K562 (cell line): ENCODE results near the gene LRRC38. TPM values are rescaled to one million over a fixed set of nuclear protein-coding genes. Genes with fewer than 3 reads are reported as not detected.

Experiments
- ATAC-seq: fragments of 200-7000 bp; cut with Tn5 transposase; 3 replicates; pipeline ENCODE4 v1.9.1; 2020; ENCODE audit warnings: moderate library complexity
- BruUV-seq: library from RNA; stranded (reverse); fragments of 400-500 nt; replicated peaks from 2 replicates; lab custom pipeline; 2021; lab: Mats Ljungman, UMichigan
- CTCF ChIA-PET: fragments of 300-600 bp; formaldehyde crosslinking; extraction: SDS; loops from one replicate; lab custom pipeline; 2021; ENCODE audit warnings: low intra/inter-chr PET ratio; lab: Yijun Ruan, JAX
- POLR2A ChIA-PET: fragments of 300-600, 350-650 bp; sonication (Branson Sonifier 250); formaldehyde crosslinking; extraction: SDS; loops from one replicate; lab custom pipeline; 2021; ENCODE audit warnings: antibody characterized with exemption, inconsistent platforms; lab: Yijun Ruan, JAX
- DNase-seq, 4 experiments: peaks; one replicate each; pipeline versions ENCODE4 v3.0.0 to v3.0.0-alpha.2; 2011 to 2018; ENCODE audit warnings: low spot score in 3 of 4, mixed read lengths in 3 of 4; ENCODE audit errors: extremely low read depth in 1 of 4
- FAIRE-seq: peaks from 2 replicates; lab custom pipeline; 2011; peaks lifted over from hg19 to GRCh38; lab: Jason Lieb, UNC
- H2AFZ ChIP-seq: 2 replicates; pipeline ENCODE4 v1.6.0; 2011; ENCODE audit warnings: low read depth, low read length, control low read depth, inconsistent platforms
- H3K27ac ChIP-seq: fragments of 200-600 bp; 3 replicates; pipeline ENCODE4 v1.8.0; 2011; ENCODE audit warnings: low read depth, mild to moderate bottlenecking, control low read depth, inconsistent platforms, low read length, moderate library complexity, mixed read lengths; ENCODE audit errors: extremely low read depth
- H3K27me3 ChIP-seq, 2 experiments: fragments of 300-600 bp in 1 of 2; 2 replicates in 1 of 2; 3 replicates in 1 of 2; pipeline versions ENCODE4 v1.6.0 to v1.8.0; 2011; ENCODE audit warnings: inconsistent platforms in 2 of 2, low read length in 2 of 2, mild to moderate bottlenecking in 1 of 2, mixed read lengths in 1 of 2, moderate library complexity in 1 of 2; ENCODE audit not compliant: control insufficient read depth in 2 of 2, insufficient read depth in 2 of 2
- H3K36me3 ChIP-seq: fragments of 300-600 bp; 3 replicates; pipeline ENCODE4 v1.8.0; 2011; ENCODE audit warnings: mild to moderate bottlenecking, low read length, inconsistent platforms; ENCODE audit not compliant: control insufficient read depth, insufficient read depth
- H3K4me1 ChIP-seq, 2 experiments: fragments of 200-600 bp in 1 of 2; replicated peaks in 1 of 2; 2 replicates in 1 of 2; 3 replicates in 1 of 2; pipeline versions ENCODE4 v1.5.1 to v1.8.0; 2011; ENCODE audit warnings: inconsistent platforms in 2 of 2, low read length in 2 of 2, mild to moderate bottlenecking in 1 of 2, mixed read lengths in 1 of 2, moderate library complexity in 1 of 2; ENCODE audit not compliant: control insufficient read depth in 2 of 2, insufficient read depth in 2 of 2
- H3K4me2 ChIP-seq: 2 replicates; pipeline ENCODE4 v1.6.1; 2011; ENCODE audit warnings: low read length, control low read depth, inconsistent platforms, mixed read lengths; ENCODE audit not compliant: insufficient read depth
- H3K4me3 ChIP-seq: fragments of 200-600 bp; sonication (generic), shearing (Covaris generic); 2 replicates; pipeline ENCODE4 v1.5.1; 2016; ENCODE audit warnings: control low read depth, inconsistent platforms
- H3K79me2 ChIP-seq: fragments of 200-600 bp; 3 replicates; pipeline ENCODE4 v1.8.0; 2011; ENCODE audit warnings: low read length, inconsistent platforms; ENCODE audit not compliant: control insufficient read depth, insufficient read depth
- H3K9ac ChIP-seq, 2 experiments: 2 replicates each; pipeline versions ENCODE4 v1.6.0 to v1.6.1; 2011; ENCODE audit warnings: low read depth in 2 of 2, low read length in 2 of 2, control low read depth in 1 of 2, inconsistent platforms in 1 of 2, mild to moderate bottlenecking in 1 of 2, mixed read lengths in 1 of 2; ENCODE audit not compliant: insufficient read depth in 1 of 2
- H3K9me1 ChIP-seq: one replicate; pipeline ENCODE4 v1.6.0; 2011; ENCODE audit warnings: inconsistent platforms, mild to moderate bottlenecking, low read length, moderate library complexity; ENCODE audit not compliant: control insufficient read depth, insufficient read depth
- H3K9me3 ChIP-seq: replicated peaks from 2 replicates; pipeline ENCODE4 v1.5.1; 2011; ENCODE audit warnings: low read depth, low read length, inconsistent platforms; ENCODE audit not compliant: control insufficient read depth, insufficient read depth
- H4K20me1 ChIP-seq: replicated peaks from 2 replicates; pipeline ENCODE4 v1.6.1; 2011; ENCODE audit warnings: low read length, inconsistent platforms, mixed read lengths; ENCODE audit not compliant: control insufficient read depth, insufficient read depth
- CREBBP ChIP-seq: IDR thresholded peaks from one replicate; pipeline ENCODE4 v1.6.1; 2012; ENCODE audit warnings: low read depth, mild to moderate bottlenecking, control low read depth, inconsistent platforms, low read length
- ILK ChIP-seq: fragments of 450-650 bp; IDR thresholded peaks from 2 replicates; pipeline ENCODE4 v1.6.1; 2016; ENCODE audit warnings: missing genetic modification characterization, low read depth, mild to moderate bottlenecking, missing compliant biosample characterization, moderate library complexity, borderline replicate concordance
- TSC22D4 ChIP-seq: fragments of 450-650 bp; IDR thresholded peaks from 2 replicates; pipeline ENCODE4 v1.6.1; 2016; ENCODE audit warnings: missing genetic modification characterization, missing biosample characterization, control low read depth
- ZNF57 ChIP-seq: fragments of 450-650 bp; formaldehyde crosslinking; IDR thresholded peaks from 2 replicates; pipeline ENCODE4 v1.4.0; 2020; ENCODE audit warnings: mild to moderate bottlenecking, moderate library complexity
- ZNF583 ChIP-seq: fragments of 250-450 bp; sonication (Bioruptor Pico); IDR thresholded peaks from 2 replicates; pipeline ENCODE4 v1.4.0; 2020
- ZNF668 ChIP-seq: fragments of 250-450 bp; sonication (Bioruptor Pico); IDR thresholded peaks from 2 replicates; pipeline ENCODE4 v1.8.0; 2022; ENCODE audit warnings: mild to moderate bottlenecking, inconsistent platforms
- ZNF717 ChIP-seq: fragments of 250-450 bp; sonication (Bioruptor Pico); IDR thresholded peaks from 2 replicates; pipeline ENCODE4 v1.5.0; 2021
- WGBS: fragments of 100-300 bp; shearing (Covaris generic); methylation state at CpG from one replicate; pipeline ENCODE4 v1.1.6; 2016; ENCODE audit warnings: low coverage, mixed read lengths; ENCODE audit not compliant: insufficient coverage; ENCODE audit errors: missing lambda C conversion rate; 5-methylcytosine and 5-hydroxymethylcytosine counted together
- in situ Hi-C: fragments of 300-500 bp; cut with MboI; formaldehyde crosslinking; loops from 4 replicates; pipeline ENCODE4 v1.15.0; 2018; ENCODE audit warnings: inconsistent platforms, mixed read lengths
- intact Hi-C: fragments of 100-400 bp; cut with micrococcal nuclease; formaldehyde crosslinking; loops from 2 replicates; pipeline ENCODE4 v1.14.2; 2022
- polyA plus RNA-seq, 8 experiments: library from polyadenylated mRNA; depleted of rRNA in 4 of 8; stranded (reverse) in 5 of 8; unstranded in 3 of 8; fragments of >200 nt; fragmentation: Nextera tagmentation in 2 of 8; fragmentation: Illumina TruSeq in 1 of 8; extraction: Ambion mirVana in 2 of 8; extraction: Trizol in 1 of 8; gene quantifications; 2 replicates each; pipeline versions ENCODE4 v1.2.1 to v1.2.3, GENCODE V29; 2011 to 2014; ENCODE audit warnings: inconsistent platforms in 1 of 8, missing spikeins in 1 of 8
- total RNA-seq, 7 experiments: library from RNA; depleted of rRNA in 6 of 7; stranded (reverse); fragments of >200 nt in 6 of 7; fragmentation: Illumina TruSeq in 2 of 7; extraction: Trizol in 2 of 7; gene quantifications; 2 replicates each; pipeline versions ENCODE4 v1.2.1 to v1.2.3, GENCODE V29; 2011 to 2021; ENCODE audit warnings: low replicate concordance in 1 of 7
- TF ChIP-seq, protein P1 (sequence below): fragments of 250-450 bp; sonication (Bioruptor Pico); IDR thresholded peaks from 2 replicates; pipeline ENCODE4 v1.8.0; 2022; ENCODE audit warnings: inconsistent platforms
- TF ChIP-seq, protein P2 (sequence below): sonication (generic); formaldehyde crosslinking; IDR thresholded peaks from 2 replicates; pipeline ENCODE4 v1.8.0; 2022; ENCODE audit warnings: mild to moderate bottlenecking, missing genetic modification reagents

The LRRC38 gene
- total and polyA plus RNA-seq, 9 of the 15 experiments (the other 6 are each of a cell fraction or from before 2014, with no cell fraction given): not detected

DNA sequence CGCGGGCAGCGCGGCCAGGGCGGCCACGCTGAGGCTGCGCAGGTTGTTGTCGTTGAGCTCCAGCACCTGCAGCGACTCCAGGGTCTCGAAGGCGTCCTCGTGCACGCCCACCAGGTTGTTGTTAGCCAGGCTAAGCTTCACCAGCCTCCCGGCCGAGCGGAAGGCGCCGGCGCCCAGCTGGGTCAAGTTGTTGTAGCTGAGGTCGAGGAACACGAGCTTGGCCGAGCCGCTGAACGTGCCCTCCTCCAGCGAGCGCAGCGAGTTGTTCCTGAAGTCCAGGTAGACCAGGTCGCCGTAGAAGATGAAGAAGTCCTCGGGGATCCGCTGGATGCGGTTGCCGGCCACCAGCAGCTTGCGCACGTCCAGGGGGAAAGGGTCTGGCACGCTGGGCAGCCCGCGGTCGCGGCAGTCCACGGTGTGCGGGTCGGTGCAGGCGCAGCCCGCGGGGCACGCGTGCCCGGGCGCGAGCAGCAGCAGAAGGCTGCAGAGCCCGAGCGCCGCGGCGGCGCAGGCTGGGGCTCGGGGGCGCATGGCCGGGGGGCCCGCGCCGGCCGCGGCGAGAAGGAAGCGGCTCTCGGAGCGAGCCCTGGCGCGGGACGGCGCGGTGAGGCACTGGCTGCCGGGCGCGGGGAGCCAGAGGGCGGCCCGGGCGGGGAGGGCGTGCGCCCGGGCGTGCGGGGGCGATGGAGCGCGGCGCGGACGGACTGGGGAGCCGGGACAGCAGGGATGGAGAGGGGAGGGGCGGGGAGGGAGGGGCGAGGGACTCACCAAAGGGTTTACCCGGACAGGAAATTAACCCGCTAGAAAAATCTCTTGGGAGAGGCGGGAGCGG, 524 bp downstream of the LRRC38 start:
- H3K9ac ChIP-seq: no peak overlapping the region
- H3K9me1 ChIP-seq: peaks cover 2% of the 10 kb centered on the region
- H3K27me3 ChIP-seq: peaks cover 10 to 72% of the 10 kb centered on the region in 2 experiments
- ChIA-PET POLR2A (no interaction called here), CTCF (no interaction called here)
- ATAC-seq: no peak
- no peak for FAIRE-seq
- H3K4me2 ChIP-seq: no peak overlapping the region
- 2% methylated on average over 66 of the region's 98 CpGs for WGBS
- BruUV-seq: no TSS peak
- DNase-seq: no peak
- peaks cover 8% of the 10 kb centered on the region for H4K20me1 ChIP-seq
- no peak overlapping the region for H3K27ac ChIP-seq
- H2AFZ ChIP-seq: no peak overlapping the region
- no peak overlapping the region for H3K4me3 ChIP-seq
- H3K9me3 ChIP-seq: no peaks in the 10 kb centered on the region
- intact Hi-C loops: no loop called here
- H3K36me3 ChIP-seq: no peaks in the 10 kb centered on the region
- peaks cover 0 to 5% of the 10 kb centered on the region in 2 experiments; a peak in 1 of 5 replicates for H3K4me1 ChIP-seq
- TF ChIP-seq, protein P1, sequence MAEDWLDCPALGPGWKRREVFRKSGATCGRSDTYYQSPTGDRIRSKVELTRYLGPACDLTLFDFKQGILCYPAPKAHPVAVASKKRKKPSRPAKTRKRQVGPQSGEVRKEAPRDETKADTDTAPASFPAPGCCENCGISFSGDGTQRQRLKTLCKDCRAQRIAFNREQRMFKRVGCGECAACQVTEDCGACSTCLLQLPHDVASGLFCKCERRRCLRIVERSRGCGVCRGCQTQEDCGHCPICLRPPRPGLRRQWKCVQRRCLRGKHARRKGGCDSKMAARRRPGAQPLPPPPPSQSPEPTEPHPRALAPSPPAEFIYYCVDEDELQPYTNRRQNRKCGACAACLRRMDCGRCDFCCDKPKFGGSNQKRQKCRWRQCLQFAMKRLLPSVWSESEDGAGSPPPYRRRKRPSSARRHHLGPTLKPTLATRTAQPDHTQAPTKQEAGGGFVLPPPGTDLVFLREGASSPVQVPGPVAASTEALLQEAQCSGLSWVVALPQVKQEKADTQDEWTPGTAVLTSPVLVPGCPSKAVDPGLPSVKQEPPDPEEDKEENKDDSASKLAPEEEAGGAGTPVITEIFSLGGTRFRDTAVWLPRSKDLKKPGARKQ: no peak
- TF ChIP-seq ILK (tag): no peak
- no peak for TF ChIP-seq ZNF57 (CRISPR knock-in tag)
- TF ChIP-seq, protein P2, sequence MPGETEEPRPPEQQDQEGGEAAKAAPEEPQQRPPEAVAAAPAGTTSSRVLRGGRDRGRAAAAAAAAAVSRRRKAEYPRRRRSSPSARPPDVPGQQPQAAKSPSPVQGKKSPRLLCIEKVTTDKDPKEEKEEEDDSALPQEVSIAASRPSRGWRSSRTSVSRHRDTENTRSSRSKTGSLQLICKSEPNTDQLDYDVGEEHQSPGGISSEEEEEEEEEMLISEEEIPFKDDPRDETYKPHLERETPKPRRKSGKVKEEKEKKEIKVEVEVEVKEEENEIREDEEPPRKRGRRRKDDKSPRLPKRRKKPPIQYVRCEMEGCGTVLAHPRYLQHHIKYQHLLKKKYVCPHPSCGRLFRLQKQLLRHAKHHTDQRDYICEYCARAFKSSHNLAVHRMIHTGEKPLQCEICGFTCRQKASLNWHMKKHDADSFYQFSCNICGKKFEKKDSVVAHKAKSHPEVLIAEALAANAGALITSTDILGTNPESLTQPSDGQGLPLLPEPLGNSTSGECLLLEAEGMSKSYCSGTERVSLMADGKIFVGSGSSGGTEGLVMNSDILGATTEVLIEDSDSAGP (CRISPR knock-in tag): no peak
- no peak for TF ChIP-seq TSC22D4 (tag)
- TF ChIP-seq CREBBP: no peak
- TF ChIP-seq ZNF668 (CRISPR knock-in tag): no peak
- TF ChIP-seq ZNF717 (CRISPR knock-in tag): no peak
- TF ChIP-seq ZNF583 (CRISPR knock-in tag): no peak
- TF ChIP-seq, all 486 proteins: peak for 0
- in situ Hi-C loops: no loop called here
- H3K79me2 ChIP-seq: no peaks in the 10 kb centered on the region
